Stomach (tissue), 9 donors: ENCODE data around the gene OVOL3. TPM values are rescaled to one million over a fixed set of nuclear protein-coding genes. Genes with fewer than 3 reads are reported as not detected.

Experiments
- DNase-seq, 2 donors: peaks; one replicate each; pipeline versions ENCODE4 v3.0.0 to v3.0.0-alpha.2; 2013 to 2019
- H3K27ac ChIP-seq, 5 donors: fragments of 200-600 bp in 4 of 5; sonication (generic) in 4 of 5; one replicate each; pipeline ENCODE4 v1.5.1; 2013 to 2019; ENCODE audit warnings: mild to moderate bottlenecking in 1 of 5, moderate library complexity in 1 of 5
- H3K27me3 ChIP-seq, 3 donors: fragments of 200-600 bp; sonication (generic); one replicate each; pipeline ENCODE4 v1.5.1; 2017 to 2019; ENCODE audit warnings: mixed run types in 1 of 3
- H3K36me3 ChIP-seq, 4 donors: fragments of 200-600 bp; sonication (generic); 1 replicate in 3 of 4; 2 replicates in 1 of 4; pipeline ENCODE4 v1.5.1; 2016 to 2019
- H3K4me1 ChIP-seq, 4 donors: fragments of 200-600 bp; sonication (generic); one replicate each; pipeline ENCODE4 v1.5.1; 2016 to 2019
- H3K4me3 ChIP-seq, 4 donors: fragments of 200-600 bp; sonication (generic) in 3 of 4; one replicate each; pipeline ENCODE4 v1.5.1; 2016 to 2019; ENCODE audit warnings: mild to moderate bottlenecking in 1 of 4
- H3K9me3 ChIP-seq, 4 donors: fragments of 200-600 bp; sonication (generic); one replicate each; pipeline ENCODE4 v1.5.1; 2016 to 2019
- EP300 ChIP-seq: sonication (generic); formaldehyde crosslinking; IDR thresholded peaks from one replicate; pipeline ENCODE4 v1.6.1; 2017; ENCODE audit warnings: antibody characterized with exemption
- POLR2A ChIP-seq, 4 donors: fragments of 450-650 bp; IDR thresholded peaks; one replicate each; pipeline ENCODE4 v1.6.1; 2016; ENCODE audit warnings: antibody characterized with exemption in 4 of 4, control low read depth in 2 of 4, mild to moderate bottlenecking in 1 of 4, moderate library complexity in 1 of 4
- POLR2AphosphoS5 ChIP-seq, 3 donors: sonication (generic); formaldehyde crosslinking; IDR thresholded peaks; one replicate each; pipeline ENCODE4 v1.6.1; 2016; ENCODE audit warnings: antibody characterized with exemption in 3 of 3
- WGBS, 5 donors: extraction: QIAGEN DNeasy Blood & Tissue Kit in 3 of 5; methylation state at CpG; one replicate each; pipeline versions ENCODE4 v1.1.5 to v1.1.7; 2013 to 2018; 5-methylcytosine and 5-hydroxymethylcytosine counted together
- intact Hi-C: fragments of 100-400 bp; cut with DNase I; formaldehyde crosslinking; loops from one replicate; pipeline ENCODE4 v1.15.1; 2023; ENCODE audit warnings: low total_unique reads
- polyA plus RNA-seq, 3 donors: library from polyadenylated mRNA; stranded (reverse); fragments of 200-250 nt; gene quantifications; one replicate each; pipeline ENCODE4 v1.2.3, GENCODE V29; 2013
- total RNA-seq, 5 donors: library from RNA; depleted of rRNA; stranded (reverse); fragments of >200 nt; gene quantifications; one replicate each; pipeline versions ENCODE4 v1.1.0 to v1.2.3, GENCODE V29; 2014 to 2016
- TF ChIP-seq, protein P1 (sequence below), 7 experiments: fragments of 450-650 bp in 4 of 7; fragments of 200-600 bp in 3 of 7; sonication (generic) in 3 of 7; IDR thresholded peaks; one replicate each; pipeline ENCODE4 v1.5.1; 2016 to 2019; ENCODE audit warnings: antibody characterized with exemption in 7 of 7, control low read depth in 2 of 7, mild to moderate bottlenecking in 1 of 7
- donor health status: healthy with polysubstance abuse.
- donor health status: Bipolar disorder and iron deficiency.
- donor health status: healthy.

The OVOL3 gene
- total and polyA plus RNA-seq, 8 donors, result not detected

DNA sequence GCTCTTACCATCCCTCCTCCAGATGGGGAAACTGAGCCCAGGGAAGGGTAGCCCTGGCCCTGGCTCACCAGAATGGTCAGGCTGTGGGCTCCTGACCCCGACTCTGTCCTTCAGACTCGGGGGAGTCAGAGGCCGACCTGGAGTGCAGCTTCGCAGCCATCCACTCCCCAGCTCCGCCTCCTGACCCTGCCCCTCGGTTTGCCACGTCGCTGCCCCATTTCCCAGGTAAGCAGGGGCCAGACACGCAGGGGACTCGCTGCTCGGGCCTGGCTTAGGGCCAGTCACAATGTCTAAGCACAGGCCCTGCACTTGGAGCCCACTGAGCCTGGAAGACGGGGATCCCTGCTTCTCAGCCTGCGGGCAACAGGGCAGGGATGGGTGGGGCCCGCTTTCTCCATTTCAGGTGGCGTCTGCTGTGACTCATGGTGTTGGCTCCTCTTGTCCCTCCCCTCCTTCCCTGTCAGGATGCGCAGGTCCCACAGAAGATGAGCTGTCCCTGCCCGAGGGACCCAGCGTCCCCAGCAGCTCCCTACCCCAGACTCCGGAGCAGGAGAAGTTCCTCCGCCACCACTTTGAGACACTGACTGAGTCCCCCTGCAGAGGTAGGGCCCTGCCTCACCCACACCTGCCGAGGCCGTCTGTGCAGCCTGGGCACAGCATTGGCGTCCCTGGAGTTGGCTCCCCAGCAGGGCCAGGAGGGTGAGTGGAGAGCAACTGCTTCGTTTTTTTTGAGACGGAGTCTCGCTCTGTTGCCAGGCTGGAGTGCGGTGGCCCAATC lies 9.2 kb upstream of the OVOL3 start:
- Histone ChIP-seq H3K4me3 (no peak overlapping the region), H3K27ac (no peak overlapping the region), H3K36me3 (peaks cover 0 to 21% (median 13%) of the 10 kb centered on the region in 4 donors), H3K4me1 (no peaks in the 10 kb centered on the region), H3K27me3 (no peaks in the 10 kb centered on the region), H3K9me3 (no peaks in the 10 kb centered on the region)
- intact Hi-C loops, result no loop called here
- TF ChIP-seq POLR2A (IDR thresholded peaks at IDR 0.05) (no peak), EP300 (no peak), POLR2AphosphoS5 (IDR thresholded peaks at IDR 0.05) (no peak)
- TF ChIP-seq, protein P1, sequence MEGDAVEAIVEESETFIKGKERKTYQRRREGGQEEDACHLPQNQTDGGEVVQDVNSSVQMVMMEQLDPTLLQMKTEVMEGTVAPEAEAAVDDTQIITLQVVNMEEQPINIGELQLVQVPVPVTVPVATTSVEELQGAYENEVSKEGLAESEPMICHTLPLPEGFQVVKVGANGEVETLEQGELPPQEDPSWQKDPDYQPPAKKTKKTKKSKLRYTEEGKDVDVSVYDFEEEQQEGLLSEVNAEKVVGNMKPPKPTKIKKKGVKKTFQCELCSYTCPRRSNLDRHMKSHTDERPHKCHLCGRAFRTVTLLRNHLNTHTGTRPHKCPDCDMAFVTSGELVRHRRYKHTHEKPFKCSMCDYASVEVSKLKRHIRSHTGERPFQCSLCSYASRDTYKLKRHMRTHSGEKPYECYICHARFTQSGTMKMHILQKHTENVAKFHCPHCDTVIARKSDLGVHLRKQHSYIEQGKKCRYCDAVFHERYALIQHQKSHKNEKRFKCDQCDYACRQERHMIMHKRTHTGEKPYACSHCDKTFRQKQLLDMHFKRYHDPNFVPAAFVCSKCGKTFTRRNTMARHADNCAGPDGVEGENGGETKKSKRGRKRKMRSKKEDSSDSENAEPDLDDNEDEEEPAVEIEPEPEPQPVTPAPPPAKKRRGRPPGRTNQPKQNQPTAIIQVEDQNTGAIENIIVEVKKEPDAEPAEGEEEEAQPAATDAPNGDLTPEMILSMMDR (IDR thresholded peaks at IDR 0.05), result no peak
- DNase-seq, result no peak
- 90 to 92% (median 91%) methylated on average over 23 to 27 of the region's 27 CpGs for WGBS, 5 donors

DNA sequence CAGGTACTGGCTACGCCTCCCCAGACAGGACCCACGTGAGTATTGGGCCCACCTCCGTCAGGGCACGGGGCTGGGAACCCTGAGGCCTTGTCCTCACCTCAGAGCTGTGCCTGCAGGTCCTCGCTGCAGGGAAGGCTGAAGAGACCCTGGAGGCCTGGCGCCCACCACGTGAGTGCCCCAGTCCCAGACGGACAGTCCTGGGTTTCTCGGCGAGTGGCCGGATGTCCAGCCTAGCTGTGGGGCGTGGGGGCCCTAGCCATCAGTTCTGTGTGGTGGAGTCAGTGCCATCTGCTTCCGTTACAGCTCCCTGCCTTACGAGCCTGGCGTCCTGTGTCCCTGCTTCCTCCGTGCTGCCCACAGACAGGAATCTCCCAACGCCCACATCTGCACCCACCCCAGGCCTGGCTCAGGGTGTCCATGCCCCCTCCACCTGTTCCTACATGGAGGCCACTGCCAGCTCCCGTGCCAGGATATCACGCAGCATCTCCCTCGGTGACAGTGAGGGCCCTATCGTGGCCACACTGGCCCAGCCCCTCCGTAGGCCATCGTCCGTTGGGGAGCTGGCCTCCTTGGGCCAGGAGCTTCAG lies 7.8 kb upstream of the OVOL3 start:
- intact Hi-C loops, result no loop called here
- H3K4me3 ChIP-seq, result no peak overlapping the region
- TF ChIP-seq POLR2AphosphoS5 (IDR thresholded peaks at IDR 0.05), result no peak
- no peak for TF ChIP-seq EP300
- TF ChIP-seq, protein P1 (IDR thresholded peaks at IDR 0.05), result no peak
- no peak for TF ChIP-seq POLR2A (IDR thresholded peaks at IDR 0.05)

DNA sequence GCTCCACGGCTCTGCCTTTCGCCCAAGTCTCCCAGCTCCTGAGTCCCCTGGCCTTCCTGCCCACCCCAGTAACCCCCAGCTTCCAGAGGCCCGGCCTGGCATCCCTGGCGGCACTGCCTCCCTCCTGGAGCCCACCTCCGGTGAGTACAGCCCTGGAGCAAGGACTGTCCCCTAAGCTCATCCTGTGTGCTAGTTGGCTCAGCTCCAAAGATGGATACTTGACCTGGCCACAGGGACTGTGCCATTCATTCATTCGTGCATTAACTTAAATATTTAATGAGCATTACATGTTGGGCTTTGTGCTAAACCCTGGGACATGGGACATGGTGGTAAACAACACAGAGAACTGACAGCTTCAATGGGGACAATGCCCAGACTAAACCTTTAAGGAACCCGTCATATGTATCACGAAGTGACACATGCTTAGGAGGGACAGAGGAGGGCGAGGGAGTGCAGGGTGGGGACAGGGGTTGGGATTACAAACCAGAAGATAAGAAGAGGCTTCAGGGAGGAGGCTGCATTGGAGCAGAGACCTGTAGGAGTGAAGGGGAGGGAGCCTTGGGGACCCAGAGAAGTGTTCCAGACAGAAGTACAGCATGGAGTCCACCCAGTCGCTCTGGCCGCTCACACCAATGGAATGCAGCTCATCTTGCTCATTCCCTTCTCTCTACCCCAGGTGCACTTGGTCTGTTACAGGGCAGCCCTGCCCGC lies 6.9 kb upstream of the OVOL3 start:
- intact Hi-C loops, result no loop called here
- TF ChIP-seq, protein P1 (IDR thresholded peaks at IDR 0.05), result no peak
- TF ChIP-seq POLR2A (IDR thresholded peaks at IDR 0.05), result no peak
- TF ChIP-seq EP300, result no peak
- no peak for TF ChIP-seq POLR2AphosphoS5 (IDR thresholded peaks at IDR 0.05)
- no peak overlapping the region for H3K27ac ChIP-seq
- H3K4me1 ChIP-seq, result no peaks in the 10 kb centered on the region
- DNase-seq, result no peak
- peaks cover 0 to 36% (median 21%) of the 10 kb centered on the region in 4 donors for H3K36me3 ChIP-seq
- H3K4me3 ChIP-seq, result no peak overlapping the region
- H3K9me3 ChIP-seq, result no peaks in the 10 kb centered on the region
- WGBS, 5 donors, result 89 to 93% (median 92%) methylated on average over 9 to 12 of the region's 12 CpGs
- no peaks in the 10 kb centered on the region for H3K27me3 ChIP-seq

More for the DNA sequence above, 7.8 kb upstream of the OVOL3 start:
- Histone ChIP-seq H3K27me3 (no peaks in the 10 kb centered on the region), H3K27ac (no peak overlapping the region), H3K4me1 (no peaks in the 10 kb centered on the region), H3K9me3 (no peaks in the 10 kb centered on the region), H3K36me3 (peaks cover 0 to 35% (median 19%) of the 10 kb centered on the region in 4 donors)
- no peak for DNase-seq
- 90 to 95% (median 92%) methylated on average over 13 to 24 of the region's 24 CpGs for WGBS, 5 donors

DNA sequence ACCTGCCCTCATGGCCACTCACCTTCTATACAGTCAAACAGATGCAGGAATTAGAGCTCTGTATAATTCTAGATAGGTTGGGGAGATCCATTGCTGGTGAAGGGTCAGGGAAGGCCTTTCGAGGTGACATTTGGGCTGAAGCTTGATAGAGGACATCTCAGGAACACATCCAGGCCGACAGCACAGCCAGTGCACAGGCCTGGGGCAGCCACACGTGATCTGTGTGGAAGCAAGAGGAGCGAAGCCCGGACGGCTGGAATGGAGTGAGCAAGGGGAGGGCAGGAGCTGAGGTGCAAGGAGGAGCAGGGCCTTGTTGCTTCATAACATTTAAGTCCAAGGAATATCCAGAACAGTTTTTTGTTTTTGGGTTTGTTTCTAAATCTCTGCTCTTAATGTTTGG lies 4.5 kb upstream of the OVOL3 start:
- 91 to 96% (median 93%) methylated on average over 6 of the region's 6 CpGs for WGBS, 5 donors
- Histone ChIP-seq H3K4me1 (no peaks in the 10 kb centered on the region), H3K9me3 (no peaks in the 10 kb centered on the region), H3K36me3 (peaks cover 8 to 47% (median 31%) of the 10 kb centered on the region in 4 donors), H3K27ac (no peak overlapping the region), H3K4me3 (no peak overlapping the region), H3K27me3 (no peaks in the 10 kb centered on the region)
- intact Hi-C loops, result no loop called here
- DNase-seq, result no peak
- TF ChIP-seq POLR2AphosphoS5 (IDR thresholded peaks at IDR 0.05), result no peak
- TF ChIP-seq, protein P1 (IDR thresholded peaks at IDR 0.05), result no peak
- TF ChIP-seq EP300, result no peak
- no peak for TF ChIP-seq POLR2A (IDR thresholded peaks at IDR 0.05)
